Iris pigment epithelial cell (primary cell): ENCODE data around the gene DENND2D.

Source experiments
- DNase-seq: peaks from one replicate; pipeline ENCODE4 v3.0.0-alpha.2; 2011; ENCODE audit warnings: low read depth

DENND2D gene

DNA sequence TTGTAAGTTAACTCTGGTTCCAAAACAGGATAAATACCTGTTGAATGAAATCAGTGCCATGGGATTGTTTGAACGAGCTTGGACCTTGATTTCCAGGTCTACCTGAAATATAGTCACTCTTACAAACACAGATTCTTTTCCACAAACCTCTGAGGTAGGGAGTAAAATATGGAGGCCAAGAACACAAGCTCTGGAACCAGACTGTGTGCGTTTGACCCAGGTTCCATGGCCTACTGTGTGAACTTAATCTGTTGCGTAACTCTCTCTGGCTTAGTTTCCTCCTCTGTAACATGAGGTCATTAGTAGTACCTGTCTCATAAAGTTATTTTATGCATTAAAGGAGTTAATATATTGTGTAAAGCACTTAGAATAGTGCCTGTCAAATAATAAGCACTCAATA lies 25.1 kb downstream of the DENND2D start:
- no peak for DNase-seq

DNA sequence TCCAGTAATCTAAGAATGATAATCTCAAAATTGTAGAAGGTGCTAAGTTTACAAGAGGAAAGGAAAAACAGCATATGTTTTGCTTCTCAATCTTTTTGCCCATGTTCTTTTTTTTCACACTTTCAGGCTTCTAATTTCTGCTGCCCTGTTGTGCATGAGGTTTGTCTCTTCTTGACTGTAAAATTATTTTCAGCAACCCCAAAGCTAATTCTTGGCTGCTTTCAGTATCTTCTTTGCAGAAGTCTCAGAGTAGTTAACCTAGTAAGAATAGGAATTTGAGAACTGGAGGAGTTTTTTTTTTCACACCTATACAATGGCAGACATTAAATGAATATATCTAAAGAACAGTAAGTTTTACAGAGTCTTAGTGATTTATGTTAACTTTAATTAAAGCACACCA lies 26.4 kb downstream of the DENND2D start:
- no peak for DNase-seq

DNA sequence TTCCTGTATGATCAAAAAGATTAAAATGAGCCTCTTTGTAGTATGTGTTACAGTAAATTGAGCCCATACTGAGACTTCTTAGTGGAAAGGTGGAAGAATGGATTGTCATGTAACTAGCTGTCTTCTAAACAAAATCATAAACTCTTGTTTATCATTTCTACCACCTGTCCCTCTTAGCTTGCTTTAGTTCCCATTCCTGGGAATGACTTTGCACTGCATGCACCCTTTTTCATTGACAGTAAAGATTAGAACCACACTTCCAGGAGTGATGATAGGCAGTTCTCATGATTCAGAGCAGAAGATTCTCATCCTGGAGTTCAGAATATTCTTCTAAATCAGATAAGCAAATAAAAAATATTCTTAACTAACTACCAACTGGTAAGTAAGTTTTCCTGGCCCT lies 28.0 kb downstream of the DENND2D start:
- DNase-seq: no peak

DNA sequence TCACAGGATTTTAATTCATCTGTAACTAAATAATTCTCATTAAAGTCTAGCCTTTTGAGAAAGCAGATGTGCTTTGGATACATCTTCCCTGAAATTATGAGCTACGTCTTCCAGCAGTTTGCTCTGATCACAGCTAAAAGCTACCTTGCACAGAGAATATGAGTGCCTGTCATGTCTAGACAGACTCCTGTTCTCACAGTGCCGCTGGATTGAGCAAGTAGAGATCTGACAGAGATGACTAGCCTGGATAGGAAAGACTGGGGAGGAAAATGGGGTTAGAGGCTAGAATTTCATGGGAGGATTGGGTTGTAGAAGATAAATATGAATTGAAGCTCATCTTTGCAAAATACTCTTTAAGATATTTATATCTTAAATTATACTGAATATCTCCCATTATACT lies 36.3 kb downstream of the DENND2D start:
- peak; percentile 22 for DNase-seq

DNA sequence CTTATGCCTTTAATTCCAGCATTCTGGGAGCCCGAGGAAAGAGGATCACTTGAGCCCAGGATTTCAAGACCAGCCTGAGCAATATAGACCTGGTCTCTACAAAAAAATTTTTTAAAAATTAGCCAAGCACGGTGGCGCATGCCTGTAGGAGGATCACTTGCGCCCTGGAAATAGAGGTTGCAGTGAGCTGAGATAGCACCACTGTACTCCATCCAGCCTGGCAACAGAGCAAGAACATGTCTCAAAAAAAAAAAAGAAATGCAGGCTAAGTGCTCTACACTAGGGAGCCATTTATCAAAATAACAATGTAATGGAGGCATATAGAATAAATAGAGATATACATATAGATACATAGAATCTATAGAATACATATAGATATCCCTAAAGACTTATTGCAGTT lies 37.1 kb downstream of the DENND2D start:
- DNase-seq: no peak

DNA sequence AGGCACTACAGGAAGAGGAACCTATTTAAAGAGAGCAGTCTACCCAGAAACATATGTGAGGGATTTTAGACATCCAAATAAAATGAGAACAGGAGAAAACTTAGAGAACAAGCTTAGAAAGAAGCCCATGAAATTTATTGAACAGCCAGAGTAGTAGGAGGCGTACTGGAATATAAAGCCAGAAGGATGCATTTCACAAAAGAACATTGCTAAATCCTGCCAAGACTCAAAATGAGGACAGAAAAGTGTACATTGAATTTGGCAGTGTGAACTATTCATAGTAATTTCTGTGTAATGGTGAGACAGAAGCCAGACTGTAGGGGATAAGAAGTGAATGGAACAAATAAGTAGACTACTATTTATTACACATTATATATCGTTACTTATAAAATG lies 38.0 kb downstream of the DENND2D start:
- DNase-seq: no peak

DNA sequence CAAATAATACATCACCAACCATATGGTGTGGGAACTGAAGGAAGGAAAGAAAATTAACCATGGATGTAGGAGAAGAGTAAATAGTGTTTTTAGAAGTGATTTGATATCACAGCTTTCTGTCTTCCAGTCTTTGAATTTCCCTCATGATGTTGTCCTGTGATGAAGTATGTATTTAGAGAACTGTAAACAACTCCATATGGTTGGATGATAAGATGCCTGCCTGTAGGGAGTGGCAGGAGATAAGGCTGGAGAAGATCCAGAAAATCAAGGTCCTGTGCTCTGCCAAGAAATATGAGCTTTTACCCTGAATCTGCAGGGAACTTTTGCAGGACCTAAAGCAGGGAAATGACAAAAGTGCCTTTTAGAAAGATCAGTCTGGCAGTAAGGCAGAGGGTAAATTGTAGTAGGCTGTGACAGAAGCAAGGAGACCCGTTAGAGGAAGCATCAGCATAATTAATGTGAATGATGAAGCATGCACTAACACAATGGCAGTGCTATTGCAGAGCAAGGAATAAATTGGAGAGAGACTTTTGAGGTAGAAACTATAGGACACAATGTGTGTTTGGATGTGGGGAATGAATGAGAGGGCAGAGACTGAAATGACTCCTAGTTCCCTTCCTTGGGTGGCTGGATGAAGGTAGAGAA lies 38.5 kb downstream of the DENND2D start:
- peak; percentile 41 for DNase-seq

DNA sequence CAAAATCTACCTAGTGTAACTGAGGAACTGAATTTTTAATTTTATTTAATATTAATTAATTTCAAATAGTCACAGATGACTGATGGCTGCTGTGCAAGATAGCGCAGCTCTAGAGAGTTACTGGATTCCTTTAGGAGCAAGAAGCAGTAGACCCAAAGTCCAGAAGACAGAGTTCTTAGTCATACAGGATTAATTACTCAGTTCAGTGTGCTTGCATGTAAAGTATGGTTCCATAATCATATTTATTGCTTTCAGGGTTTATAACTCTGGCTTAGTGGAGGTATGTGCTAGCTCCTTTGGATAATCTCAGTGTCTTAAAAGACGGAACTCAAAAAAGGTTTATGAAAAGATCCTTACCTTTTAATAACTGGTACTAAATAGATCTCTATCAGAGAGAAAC lies 43.0 kb downstream of the DENND2D start:
- no peak for DNase-seq

DNA sequence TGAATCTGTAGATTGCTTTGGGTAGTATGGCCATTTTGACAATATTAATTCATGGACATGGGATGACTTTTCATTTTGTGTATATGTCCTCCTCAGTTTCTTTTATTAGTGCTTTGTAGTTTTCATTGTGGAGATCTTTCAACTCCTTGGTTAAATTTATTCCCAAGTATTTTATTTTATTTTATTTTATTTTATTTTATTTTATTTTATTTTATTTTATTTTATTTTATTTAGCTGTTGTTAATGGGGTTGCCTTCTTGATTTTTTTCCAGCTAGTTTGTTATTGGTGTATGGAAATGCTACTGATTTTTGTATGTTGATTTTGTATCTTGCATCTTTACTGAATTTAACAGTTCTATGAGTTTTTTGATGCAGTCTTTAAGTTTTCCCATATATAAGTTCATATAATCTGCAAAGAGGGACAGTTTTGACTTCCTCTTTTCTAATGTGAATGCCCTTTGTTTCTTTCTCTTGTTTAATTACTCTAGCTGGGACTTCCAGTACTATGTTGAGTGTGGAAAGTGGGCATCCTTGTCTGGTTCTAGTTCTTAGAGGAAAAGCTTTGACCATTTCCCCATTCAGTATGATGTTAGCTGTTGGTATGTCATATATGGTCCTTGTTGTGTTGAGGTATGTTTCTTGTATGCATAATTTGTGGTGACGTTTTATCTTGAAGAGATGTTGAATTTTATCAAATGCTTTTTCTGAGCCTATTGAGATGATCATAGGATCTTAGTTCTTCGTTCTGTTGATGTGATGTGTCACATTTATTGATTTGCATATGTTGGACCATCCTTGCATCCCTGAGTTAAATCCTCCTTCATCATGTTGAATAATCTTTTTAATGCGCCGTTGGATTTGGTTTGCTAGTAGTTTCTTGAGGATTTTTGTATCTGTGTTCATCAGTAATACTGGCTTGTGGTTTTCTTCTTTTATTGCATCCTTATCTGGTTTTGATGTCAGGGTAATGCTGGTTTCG lies 46.1 kb downstream of the DENND2D start:
- DNase-seq: no peak

DNA sequence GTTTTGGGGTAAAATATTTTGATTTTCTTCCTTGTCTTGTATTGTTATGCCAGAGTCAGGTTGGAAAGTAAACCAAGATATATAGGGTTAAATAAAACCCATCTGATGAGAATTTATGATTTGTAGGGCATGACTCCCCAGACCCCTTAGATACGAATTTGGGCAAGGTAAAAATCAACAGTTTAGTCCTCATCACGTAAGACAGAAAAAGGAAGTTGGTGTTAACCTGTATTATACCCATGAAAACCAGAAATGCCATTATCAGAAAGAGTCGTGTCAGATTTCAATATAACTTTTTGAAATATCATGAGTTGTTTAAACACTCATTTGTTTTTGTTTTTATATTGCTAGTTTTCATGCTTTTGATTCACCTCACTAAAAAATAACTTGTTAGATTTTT lies 48.6 kb downstream of the DENND2D start:
- no peak for DNase-seq

DNA sequence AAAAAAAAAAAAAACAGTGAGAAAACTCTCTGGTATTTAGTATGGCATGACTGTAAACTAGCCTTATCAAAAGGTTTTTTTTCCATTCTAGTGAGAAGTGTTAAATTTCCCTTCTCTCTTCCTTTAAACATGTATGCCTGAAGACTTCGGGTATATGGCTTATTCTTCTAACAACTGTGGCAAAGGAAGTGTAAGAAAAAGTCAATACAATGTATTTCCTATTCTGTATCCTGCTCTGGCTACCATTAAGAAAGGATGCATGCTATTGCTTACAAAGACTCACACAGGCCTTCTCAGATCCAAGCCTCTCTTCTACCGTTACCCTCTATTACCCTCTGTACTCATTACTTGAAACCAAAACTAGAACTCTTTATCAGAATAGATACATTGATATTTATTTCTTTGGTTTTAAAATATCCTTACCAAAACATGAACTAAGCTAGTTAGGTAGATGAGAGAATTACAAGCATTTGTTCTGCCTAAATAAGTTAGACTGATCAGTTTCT lies 52.0 kb downstream of the DENND2D start:
- no peak for DNase-seq

DNA sequence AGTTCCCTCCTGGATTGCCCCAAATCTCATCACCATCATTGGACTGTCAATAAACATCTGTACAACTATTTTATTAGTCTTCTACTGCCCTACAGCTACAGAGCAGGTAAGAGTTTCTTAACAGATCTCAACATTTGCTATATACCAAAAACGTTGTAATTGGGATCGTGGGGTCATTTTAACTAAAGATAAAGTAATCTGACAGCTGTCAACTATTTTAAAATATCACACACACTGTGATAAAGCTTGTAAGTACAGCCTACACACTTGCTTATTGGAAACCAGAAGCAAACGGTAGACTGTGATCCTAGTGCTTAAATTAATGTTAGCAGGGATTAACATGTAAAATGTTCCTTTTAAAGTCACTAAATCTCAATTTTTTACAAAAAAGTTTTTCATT lies 52.5 kb downstream of the DENND2D start:
- DNase-seq: no peak

DNA sequence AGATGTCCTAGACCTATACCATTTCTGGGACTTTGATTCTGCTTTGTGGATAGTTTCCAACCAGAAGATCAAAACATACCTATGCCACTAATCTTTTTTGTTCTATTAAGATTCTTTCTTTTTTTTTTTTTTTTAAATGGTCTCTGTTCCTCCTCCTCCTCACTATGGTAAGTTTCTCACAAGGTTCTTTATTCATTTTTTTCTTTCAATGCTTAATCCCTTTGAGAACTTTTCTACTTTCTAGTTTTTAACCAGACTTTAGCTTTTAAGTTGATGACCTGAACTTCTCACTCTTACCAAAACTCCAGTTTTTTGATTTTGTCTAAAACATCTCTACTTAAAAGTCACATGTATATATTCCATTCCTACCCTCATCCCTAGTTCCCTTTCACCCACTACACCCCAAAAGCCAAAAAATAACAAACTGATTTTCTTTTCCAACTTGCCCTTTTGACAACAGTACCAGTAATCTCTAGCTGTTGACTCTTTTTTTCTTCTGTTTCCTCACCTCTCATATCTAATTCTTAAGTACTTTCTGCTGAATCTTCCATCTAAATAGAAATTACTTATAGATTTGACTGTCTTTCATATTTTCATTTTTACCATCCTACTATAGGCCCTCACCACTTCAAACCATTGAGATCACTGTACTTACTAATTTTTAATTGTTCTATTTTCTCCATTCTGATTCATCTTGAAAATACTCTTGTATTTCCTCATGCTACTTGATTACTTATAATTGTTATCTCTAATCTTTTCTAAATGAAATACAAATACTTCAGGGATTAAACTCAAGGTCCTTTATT lies 54.3 kb downstream of the DENND2D start:
- DNase-seq: no peak

DNA sequence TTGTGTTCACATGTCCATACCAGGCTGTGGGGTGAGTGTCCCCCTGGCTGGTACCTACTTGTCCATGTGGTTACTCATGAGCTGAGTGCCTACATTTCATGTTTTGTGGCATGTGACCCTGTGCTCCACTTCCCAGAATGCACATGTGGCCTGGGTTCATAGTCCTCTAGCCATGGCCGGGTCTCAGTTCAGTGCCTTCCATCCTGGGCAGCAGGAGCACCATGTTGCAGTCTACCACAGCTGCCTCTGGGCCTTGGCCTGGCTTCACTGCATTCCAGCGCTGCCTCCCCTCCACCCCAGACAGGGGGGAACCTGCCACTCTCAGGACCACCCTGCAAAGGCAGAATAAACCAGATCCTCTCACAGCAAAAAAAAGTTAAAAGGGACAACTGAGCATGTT lies 54.9 kb downstream of the DENND2D start:
- DNase-seq: no peak

DNA sequence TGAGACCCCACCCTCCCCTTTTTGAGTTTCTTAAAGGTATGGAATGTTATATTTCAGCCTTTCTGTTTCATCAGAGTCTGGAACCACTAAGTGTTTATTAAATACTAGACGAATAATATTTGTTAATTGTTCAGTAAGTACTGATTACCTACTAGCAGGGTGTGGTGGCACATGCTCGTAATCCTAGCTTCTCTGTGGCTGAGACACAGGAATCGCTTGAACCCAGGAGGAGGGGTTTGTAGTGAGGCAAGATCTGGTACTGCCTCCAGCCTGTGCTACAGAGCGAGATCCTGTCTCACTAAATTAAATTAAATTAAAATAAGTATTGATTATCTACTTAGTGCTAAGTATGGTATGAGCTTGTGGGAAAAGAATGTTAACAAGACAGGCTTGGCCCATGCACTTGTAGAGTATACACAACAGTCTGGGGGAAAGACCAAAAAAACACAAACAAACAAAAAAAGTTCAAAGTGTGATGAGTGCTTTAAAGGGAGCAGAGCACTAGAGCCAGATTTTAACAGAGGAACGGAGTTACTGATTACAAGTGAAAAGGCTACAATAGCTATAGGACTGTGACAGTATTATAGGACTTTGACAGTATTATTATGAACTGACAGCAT lies 58.0 kb downstream of the DENND2D start:
- peak; percentile 6 for DNase-seq

DNA sequence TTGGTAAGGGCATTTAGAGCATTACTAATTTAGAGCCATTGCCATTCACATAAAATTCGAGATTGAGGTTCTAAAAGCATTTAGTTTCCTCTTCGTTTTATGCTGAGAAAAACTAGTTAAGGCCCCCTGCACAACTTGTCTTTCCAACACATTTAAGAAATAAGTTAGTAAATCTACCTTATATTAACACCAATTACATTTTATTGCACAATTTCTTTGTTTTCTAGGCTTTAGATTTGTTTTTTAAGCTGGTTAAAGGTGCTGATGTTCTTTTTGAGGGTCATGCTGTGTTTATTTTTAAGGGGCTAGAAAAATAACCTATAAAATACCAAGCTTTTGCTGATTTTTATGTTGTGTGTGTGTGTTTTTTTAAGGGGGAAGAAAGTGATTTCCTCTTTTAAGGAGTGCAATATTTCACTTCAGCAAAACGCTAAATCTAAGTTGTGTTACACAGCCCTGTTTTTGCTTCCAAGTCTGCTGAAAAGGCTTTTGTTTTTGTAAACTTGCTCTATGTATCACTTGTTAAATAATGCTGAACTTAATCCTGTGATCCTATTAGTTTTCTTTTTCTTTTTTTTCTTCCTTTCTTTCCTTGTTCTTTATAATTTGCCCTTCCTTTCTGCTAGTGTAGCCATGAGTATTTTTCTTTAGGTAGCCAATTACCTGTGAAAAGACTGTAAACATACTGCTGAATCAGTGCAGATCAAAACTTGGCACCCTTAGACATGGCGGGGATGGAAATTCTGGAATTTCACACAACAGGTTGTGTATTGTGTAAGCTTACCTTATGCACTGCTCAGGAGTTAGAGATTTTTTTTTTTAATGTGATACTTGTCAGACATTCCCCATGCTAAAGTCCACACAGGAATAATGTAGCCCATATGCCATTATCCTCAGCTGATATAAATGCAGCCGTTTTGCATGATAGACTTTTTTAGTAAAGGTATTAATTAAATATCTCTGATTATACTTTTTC lies 58.9 kb downstream of the DENND2D start:
- no peak for DNase-seq

DNA sequence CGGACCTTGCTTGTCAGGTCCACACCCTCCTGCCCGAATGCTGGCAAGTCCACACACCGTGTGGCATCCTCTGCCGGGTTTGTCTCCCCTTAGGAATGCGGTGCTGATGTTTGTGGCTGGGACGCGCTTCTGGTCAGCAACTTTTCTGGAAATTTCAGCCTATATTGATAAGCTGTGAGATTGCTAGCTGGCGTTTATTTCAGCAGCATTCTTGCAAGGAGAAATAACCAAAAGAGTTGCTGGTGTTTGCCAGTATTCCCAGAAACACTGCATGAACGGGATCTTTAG lies 59.8 kb downstream of the DENND2D start:
- DNase-seq: peak; percentile 50

DNA sequence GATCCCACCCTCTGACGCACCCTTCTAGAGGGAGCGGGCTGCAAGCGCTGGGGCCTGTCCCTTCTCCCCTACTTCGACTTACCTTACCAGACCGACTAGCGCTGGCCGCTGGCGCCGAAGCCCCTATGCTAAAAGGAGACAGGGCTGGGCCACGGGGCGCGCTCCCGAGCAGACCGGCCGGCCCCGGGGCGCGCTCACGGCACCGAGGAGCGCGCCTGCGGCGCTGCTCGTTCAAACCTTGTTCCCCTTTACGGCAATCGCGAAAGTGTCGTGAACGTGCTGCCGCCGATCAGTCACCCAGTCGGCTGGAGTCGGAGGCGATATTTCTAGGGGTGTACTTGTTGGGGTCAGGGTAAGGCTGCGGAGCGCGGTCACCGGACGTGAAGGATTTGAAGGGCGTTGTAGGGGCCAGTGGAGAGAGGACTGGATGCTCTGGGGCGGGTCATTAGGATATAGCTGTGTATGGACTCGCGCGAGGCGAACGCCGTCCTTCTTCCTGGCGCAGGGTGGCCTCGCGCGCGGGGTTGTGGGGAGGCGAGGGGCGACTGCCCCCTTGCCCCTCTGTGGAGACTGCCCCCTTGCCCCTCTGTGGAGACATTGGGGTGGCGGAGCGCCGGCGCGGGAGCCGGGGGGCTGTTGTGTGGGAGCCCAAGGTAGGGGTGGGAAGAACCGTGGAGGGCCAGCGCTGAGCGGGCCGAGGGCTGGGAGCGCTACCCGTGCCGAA lies 60.3 kb downstream of the DENND2D start, which contains the start of the genes CEPT1 and DRAM2:
Gene CEPT1 (plus strand): TSS at position 268 of the 724 bp plus-strand sequence. CDS start 7,492 bp downstream, outside the sequence.
Gene DRAM2 (minus strand): TSS at position 138 of the 724 bp plus-strand sequence. CDS start 8,539 bp downstream, outside the sequence.
- DNase-seq: peak; percentile 98

DNA sequence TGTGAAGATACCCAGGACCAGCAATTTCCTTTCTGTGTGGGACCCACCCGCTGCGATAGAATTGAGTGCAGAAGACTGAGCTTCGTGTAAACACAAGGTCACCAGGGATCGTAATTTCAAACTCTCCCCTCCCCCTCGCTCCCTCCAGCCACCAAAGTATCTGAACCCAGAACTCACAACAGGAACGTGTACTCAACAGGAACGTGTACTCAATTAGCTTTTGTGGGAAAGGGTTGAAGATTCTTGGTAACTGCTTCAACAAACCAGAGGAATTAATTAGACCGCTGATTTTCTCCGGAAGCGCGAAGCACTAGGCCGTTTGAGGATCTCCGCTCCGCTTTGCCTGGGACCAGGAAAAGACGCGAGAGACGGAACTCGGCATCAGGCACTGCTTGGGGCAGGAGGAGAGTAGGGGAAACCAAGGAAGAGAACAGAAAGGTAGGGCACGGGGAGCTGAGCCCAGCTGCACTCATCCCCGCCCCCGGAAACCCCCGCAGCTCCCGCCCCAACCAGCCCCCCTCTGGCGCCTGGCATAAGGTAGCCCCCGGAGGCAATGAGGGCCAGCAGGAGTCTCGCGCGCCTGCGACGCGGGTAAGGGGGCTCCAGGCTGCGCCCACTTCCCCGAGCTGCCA lies 61.0 kb downstream of the DENND2D start:
- peak; percentile 65 for DNase-seq
